Activated CD4-positive, alpha-beta memory T cell treated with anti-CD3 and anti-CD28 coated beads for 36 hours (primary cell): Measurements from ENCODE around the gene ELAVL3. TPM values are rescaled to one million over a fixed set of nuclear protein-coding genes. Genes with fewer than 3 reads are reported as not detected.

ENCODE experiments used
- CTCF ChIA-PET: fragments of 350-600 bp; sonication (Branson Sonifier 250); formaldehyde crosslinking; loops from one replicate; lab custom pipeline; 2021; ENCODE audit warnings: antibody characterized with exemption, inconsistent platforms; lab: Charles Lee
- POLR2A ChIA-PET: fragments of 350-600 bp; sonication (Branson Sonifier 250); formaldehyde crosslinking; loops from one replicate; lab custom pipeline; 2021; ENCODE audit warnings: antibody characterized with exemption; lab: Charles Lee
- DNase-seq: peaks from one replicate; pipeline ENCODE4 v3.0.0-alpha.2; 2020
- H3K27ac Mint-ChIP-seq: one replicate; pipeline ENCODE4 v1.8.0; 2021; ENCODE audit warnings: mixed read lengths
- H3K27me3 Mint-ChIP-seq: one replicate; pipeline ENCODE4 v1.8.0; 2021; ENCODE audit warnings: mixed read lengths
- H3K36me3 Mint-ChIP-seq: one replicate; pipeline ENCODE4 v1.8.0; 2021; ENCODE audit warnings: mixed read lengths
- H3K4me1 Mint-ChIP-seq: one replicate; pipeline ENCODE4 v1.8.0; 2021; ENCODE audit warnings: low read depth, mixed read lengths
- H3K4me3 Mint-ChIP-seq: one replicate; pipeline ENCODE4 v1.8.0; 2021; ENCODE audit warnings: mild to moderate bottlenecking, mixed read lengths
- H3K9me3 Mint-ChIP-seq: one replicate; pipeline ENCODE4 v1.8.0; 2021; ENCODE audit warnings: mixed read lengths
- intact Hi-C: fragments of 100-400 bp; cut with micrococcal nuclease; formaldehyde crosslinking; loops from one replicate; pipeline ENCODE4 v1.15.1; 2023
- total RNA-seq, 2 experiments: library from RNA; stranded (reverse); gene quantifications; one replicate each; pipeline ENCODE4 v1.2.3, GENCODE V29; 2021

ELAVL3 gene
- total RNA-seq: not detected

- intact Hi-C loops: no loop called here
- peaks cover 9% of the 10 kb centered on the region for H3K36me3 Mint-ChIP-seq
- POLR2A ChIA-PET: interaction anchor here (0.8 to 1.3 kb wide), 3 partner anchors 47 to 104 kb away, joined by 3 to 4 read pairs (median 3); no protein-coding TSS in a partner anchor
- H3K4me3 Mint-ChIP-seq: peak within 1 kb of the TSS; percentile 51
- peaks cover 19% of the 10 kb centered on the region for H3K4me1 Mint-ChIP-seq
- no peaks in the 10 kb centered on the region for H3K9me3 Mint-ChIP-seq
- H3K27ac Mint-ChIP-seq: no peak within 1 kb of the TSS
- no peak for DNase-seq
- CTCF ChIA-PET: interaction anchor here (0.6 to 3.4 kb wide), 4 partner anchors 100 to 1481 kb away, joined by 3 to 36 read pairs (median 20); partner anchors contain the start of gene SWSAP1
- H3K27me3 Mint-ChIP-seq: peaks cover 17% of the 10 kb centered on the region
These were observed at the start of gene ELAVL3 for GRCh38 chr19:11480715-11481533. ELAVL3 (minus strand) TSS chr19:11481046; CDS start chr19:11480608, 438 bp downstream.

DNA sequence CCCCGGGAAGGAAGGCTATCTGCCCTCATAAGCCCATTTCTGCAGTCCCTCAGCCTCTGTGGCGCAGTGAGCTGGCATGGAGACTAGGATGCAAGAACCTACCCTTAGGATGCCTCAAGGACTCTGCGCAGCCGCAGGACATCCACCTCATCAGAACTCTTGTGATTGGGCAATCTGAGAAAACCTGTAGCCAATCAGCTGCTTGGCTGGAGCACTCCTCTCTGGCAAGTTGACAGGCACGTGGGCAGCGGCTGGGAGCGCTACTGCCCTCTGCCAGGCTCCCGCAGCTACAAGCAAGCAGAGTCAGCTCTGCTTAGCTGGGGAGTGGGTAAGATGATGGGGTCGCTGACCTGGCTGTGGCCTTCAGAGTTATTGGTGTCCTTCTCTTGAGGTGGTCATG lies 49.6 kb upstream of the ELAVL3 start:
- DNase-seq: peak; percentile 72
- H3K27me3 Mint-ChIP-seq: no peaks in the 10 kb centered on the region
- no peak overlapping the region for H3K27ac Mint-ChIP-seq
- intact Hi-C loops: no loop called here
- ChIA-PET POLR2A (interaction anchor here (0.6 kb wide), 1 partner anchor 316 kb away, joined by 3 read pairs; no protein-coding TSS in a partner anchor), CTCF (interaction anchor here (0.7 kb wide), 1 partner anchor 14 kb away, joined by 3 read pairs; no protein-coding TSS in a partner anchor)
- H3K4me1 Mint-ChIP-seq: peaks cover 20% of the 10 kb centered on the region
- H3K36me3 Mint-ChIP-seq: peaks cover 2% of the 10 kb centered on the region
- H3K9me3 Mint-ChIP-seq: no peaks in the 10 kb centered on the region
- H3K4me3 Mint-ChIP-seq: no peak overlapping the region

GRCh38 chr19:11528551-11529341 lies 47.9 kb upstream of the ELAVL3 start, which contains the start of gene ECSIT:
ECSIT (minus strand) TSS chr19:11529134; CDS start chr19:11519170, 9,964 bp downstream.
- H3K27me3 Mint-ChIP-seq: no peaks in the 10 kb centered on the region
- peaks cover 19% of the 10 kb centered on the region for H3K4me1 Mint-ChIP-seq
- peak within 1 kb of the TSS; percentile 93 for H3K4me3 Mint-ChIP-seq
- CTCF ChIA-PET: interaction anchor here (0.6 to 2.2 kb wide), 4 partner anchors 28 to 148 kb away, joined by 3 to 14 read pairs (median 7); partner anchors contain the start of gene ELOF1
- no peaks in the 10 kb centered on the region for H3K9me3 Mint-ChIP-seq
- POLR2A ChIA-PET: interaction anchor here (0.7 to 1.5 kb wide), 8 partner anchors 10 to 154 kb away, joined by 3 to 6 read pairs (median 3); partner anchors contain the start of gene ELOF1
- H3K36me3 Mint-ChIP-seq: peaks cover 4% of the 10 kb centered on the region
- intact Hi-C loops: loop anchor here (1.0 to 2.0 kb wide), 2 partner anchors 23 to 30 kb away; partner anchors contain the start of genes ELOF1 and ZNF653
- peak; percentile 97 for DNase-seq
- peak within 1 kb of the TSS; percentile 77 for H3K27ac Mint-ChIP-seq

- Mint-ChIP-seq H3K9me3 (no peaks in the 10 kb centered on the region), H3K27ac (no peak overlapping the region), H3K4me1 (no peaks in the 10 kb centered on the region), H3K36me3 (peaks cover 7% of the 10 kb centered on the region), H3K27me3 (no peaks in the 10 kb centered on the region), H3K4me3 (no peak overlapping the region)
- intact Hi-C loops: no loop called here
- ChIA-PET CTCF (no interaction called here), POLR2A (interaction anchor here (1.1 kb wide), 1 partner anchor 10 kb away, joined by 3 read pairs; the partner anchor contains the start of gene ECSIT)
- no peak for DNase-seq
These were observed 38.3 kb upstream of the ELAVL3 start for GRCh38 chr19:11519138-11519537.

DNA sequence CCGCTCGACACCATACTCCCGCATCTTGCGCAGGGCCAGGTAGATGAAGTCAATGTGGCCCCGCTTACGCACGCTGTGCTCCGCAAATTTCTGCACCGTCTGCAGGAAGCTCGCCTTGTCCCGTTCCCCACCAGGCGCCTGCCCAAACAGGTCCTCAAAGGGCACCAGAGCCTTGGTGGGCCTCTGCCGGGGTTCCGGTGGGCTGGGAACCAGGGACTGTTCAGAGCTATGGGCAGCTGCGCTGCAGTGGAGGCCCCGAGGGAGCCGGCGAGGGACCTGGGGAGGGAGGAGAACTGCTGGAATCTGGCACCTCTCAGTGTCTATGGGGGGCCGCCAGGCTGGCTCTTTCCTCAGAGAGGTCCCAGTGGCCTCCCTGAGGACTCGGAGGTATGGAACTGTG lies 33.1 kb upstream of the ELAVL3 start:
- Mint-ChIP-seq H3K4me1 (no peaks in the 10 kb centered on the region), H3K9me3 (no peaks in the 10 kb centered on the region), H3K36me3 (peaks cover 13% of the 10 kb centered on the region), H3K4me3 (no peak overlapping the region), H3K27me3 (no peaks in the 10 kb centered on the region), H3K27ac (no peak overlapping the region)
- CTCF ChIA-PET: no interaction called here
- POLR2A ChIA-PET: no interaction called here
- DNase-seq: no peak
- intact Hi-C loops: no loop called here

DNA sequence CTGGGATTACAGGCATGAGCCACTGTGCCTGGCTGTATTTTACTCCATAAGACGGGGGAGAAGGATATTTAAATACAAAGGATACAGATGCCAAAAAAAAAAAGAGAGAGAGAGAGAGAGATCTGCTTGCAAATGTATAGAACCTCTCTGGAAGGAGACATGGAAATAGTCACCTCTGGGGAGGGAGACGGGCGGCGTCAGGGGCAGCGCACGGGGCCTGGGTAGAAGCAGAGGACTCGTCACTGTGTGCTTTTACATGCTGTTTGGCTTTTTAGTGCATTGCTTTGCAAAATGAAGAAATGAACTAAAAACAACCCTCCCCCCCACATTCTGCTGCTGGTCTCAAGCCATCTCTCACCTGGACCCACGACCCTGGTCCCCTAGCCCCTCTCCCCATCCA lies 29.6 kb upstream of the ELAVL3 start:
- Mint-ChIP-seq H3K36me3 (peaks cover 15% of the 10 kb centered on the region), H3K9me3 (no peaks in the 10 kb centered on the region), H3K4me1 (peaks cover 5% of the 10 kb centered on the region), H3K27me3 (no peaks in the 10 kb centered on the region), H3K27ac (no peak overlapping the region), H3K4me3 (no peak overlapping the region)
- ChIA-PET CTCF (no interaction called here), POLR2A (no interaction called here)
- intact Hi-C loops: no loop called here
- no peak for DNase-seq

DNA sequence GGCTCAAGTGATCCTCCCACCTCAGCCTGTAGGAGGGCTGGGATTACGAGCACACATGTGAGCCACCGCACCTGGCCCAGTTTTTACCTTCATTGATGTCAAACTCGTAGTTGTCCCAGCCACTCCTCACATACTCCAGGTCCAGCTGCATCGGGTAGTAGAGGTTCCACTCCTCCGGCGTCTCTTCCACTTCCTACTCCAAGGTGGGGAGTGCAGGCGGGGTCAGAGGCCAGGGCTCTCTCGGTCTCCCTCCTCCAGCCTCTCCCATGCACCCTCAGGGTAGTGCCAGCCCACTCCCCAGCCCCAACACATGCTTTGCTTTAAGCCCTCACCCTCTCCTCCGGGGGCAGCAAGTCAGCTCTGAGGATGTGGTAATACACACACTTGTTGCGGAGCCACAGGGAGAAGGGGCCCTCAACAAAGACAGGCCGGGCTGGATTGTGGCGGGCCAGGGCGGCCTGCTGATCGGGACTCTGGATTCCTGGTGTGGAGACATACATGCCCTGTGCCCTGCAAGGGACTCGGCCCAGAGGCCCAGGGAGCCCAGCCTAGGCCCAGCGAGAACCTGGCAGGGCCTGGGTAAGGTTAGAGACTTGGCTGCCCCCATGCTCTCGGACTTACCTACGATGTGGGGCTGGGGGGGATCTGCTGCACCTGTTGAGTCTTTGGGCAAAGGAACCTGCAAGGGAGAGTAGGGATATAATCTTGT lies 26.7 kb upstream of the ELAVL3 start:
- H3K4me3 Mint-ChIP-seq: peak overlapping the region; percentile 16
- intact Hi-C loops: no loop called here
- ChIA-PET POLR2A (no interaction called here), CTCF (no interaction called here)
- DNase-seq: no peak
- no peaks in the 10 kb centered on the region for H3K9me3 Mint-ChIP-seq
- H3K27ac Mint-ChIP-seq: no peak overlapping the region
- peaks cover 11% of the 10 kb centered on the region for H3K36me3 Mint-ChIP-seq
- H3K27me3 Mint-ChIP-seq: no peaks in the 10 kb centered on the region
- peaks cover 14% of the 10 kb centered on the region for H3K4me1 Mint-ChIP-seq

GRCh38 chr19:11506967-11507366 lies 26.1 kb upstream of the ELAVL3 start:
- intact Hi-C loops: no loop called here
- H3K27me3 Mint-ChIP-seq: no peaks in the 10 kb centered on the region
- peak overlapping the region; percentile 4 for H3K27ac Mint-ChIP-seq
- ChIA-PET CTCF (interaction anchor here (1.7 kb wide), 1 partner anchor 29 kb away, joined by 7 read pairs; no protein-coding TSS in a partner anchor), POLR2A (no interaction called here)
- no peaks in the 10 kb centered on the region for H3K9me3 Mint-ChIP-seq
- H3K4me3 Mint-ChIP-seq: peak overlapping the region; percentile 83
- H3K36me3 Mint-ChIP-seq: peaks cover 8% of the 10 kb centered on the region
- DNase-seq: no peak
- peaks cover 14% of the 10 kb centered on the region for H3K4me1 Mint-ChIP-seq

DNA sequence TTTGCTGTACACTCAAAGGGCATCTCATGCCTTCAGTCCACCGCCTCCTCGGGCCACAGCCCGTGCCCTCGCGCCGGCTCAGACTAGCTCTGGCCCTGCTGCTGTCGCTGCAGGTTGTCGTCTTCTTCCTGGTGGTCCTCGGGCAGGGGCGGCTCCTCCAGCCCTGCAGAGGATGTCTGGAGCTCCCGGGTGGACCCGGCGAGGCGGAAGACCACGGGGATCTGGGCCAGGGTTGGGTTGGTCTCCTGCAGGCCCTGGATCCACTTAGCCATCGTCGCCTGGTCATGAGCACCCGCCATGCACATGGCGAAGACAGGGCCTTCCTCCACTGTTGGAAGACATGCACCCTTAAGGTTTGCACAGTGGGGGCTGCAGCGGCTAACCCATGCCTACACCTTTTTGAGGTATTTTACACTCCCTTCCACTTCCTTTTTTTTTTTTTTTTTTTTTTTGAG lies 25.3 kb upstream of the ELAVL3 start:
- no peaks in the 10 kb centered on the region for H3K9me3 Mint-ChIP-seq
- H3K27ac Mint-ChIP-seq: peak overlapping the region; percentile 90
- H3K27me3 Mint-ChIP-seq: no peaks in the 10 kb centered on the region
- no peak for DNase-seq
- H3K36me3 Mint-ChIP-seq: peaks cover 5% of the 10 kb centered on the region
- ChIA-PET POLR2A (interaction anchor here (1.0 kb wide), 1 partner anchor 132 kb away, joined by 3 read pairs; the partner anchor contains the start of gene SWSAP1), CTCF (interaction anchor here (0.6 to 1.7 kb wide), 2 partner anchors 30 to 82 kb away, joined by 4 to 7 read pairs; no protein-coding TSS in a partner anchor)
- intact Hi-C loops: no loop called here
- peak overlapping the region; percentile 83 for H3K4me3 Mint-ChIP-seq
- peaks cover 14% of the 10 kb centered on the region for H3K4me1 Mint-ChIP-seq

DNA sequence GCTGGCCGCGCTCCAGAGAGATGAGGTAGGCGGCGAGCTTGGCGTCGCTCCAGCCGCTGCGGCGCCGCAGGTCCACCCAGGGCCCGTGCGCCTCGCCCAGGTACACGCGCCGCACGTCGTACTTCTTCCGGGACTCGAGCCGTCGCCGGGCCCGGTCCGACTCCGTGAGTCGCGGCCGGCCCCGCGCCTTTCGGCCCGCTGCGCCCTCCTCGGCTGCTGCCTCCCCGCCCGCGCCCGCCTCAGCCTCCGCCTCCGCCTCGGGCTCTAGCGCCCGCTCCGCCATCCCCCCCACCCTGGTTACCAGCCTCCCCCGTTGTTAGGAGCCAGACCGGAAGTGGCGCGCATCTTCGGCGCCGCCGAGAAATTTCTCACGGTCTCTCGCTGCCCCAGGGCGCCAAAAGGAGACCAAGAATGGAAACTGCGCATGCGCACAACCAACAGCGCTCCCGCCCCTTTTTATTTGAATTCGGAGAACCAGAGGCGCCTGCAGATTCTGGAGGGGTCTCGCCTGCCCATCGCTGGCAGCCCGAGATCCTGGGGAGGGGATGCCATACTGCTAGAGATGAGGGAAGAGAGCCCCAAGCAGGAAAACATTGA lies 24.8 kb upstream of the ELAVL3 start, which contains the start of gene ZNF653:
Gene ZNF653 (minus strand): TSS at position 336 of the 597 bp plus-strand sequence. CDS start 53 bp downstream, at position 283.
- peak within 1 kb of the TSS; percentile 90 for H3K27ac Mint-ChIP-seq
- ChIA-PET CTCF (interaction anchor here (0.6 to 1.7 kb wide), 2 partner anchors 31 to 83 kb away, joined by 4 to 7 read pairs; no protein-coding TSS in a partner anchor), POLR2A (interaction anchor here (0.5 to 1.0 kb wide), 2 partner anchors 128 to 131 kb away, joined by 3 read pairs; partner anchors contain the start of gene SWSAP1)
- no peaks in the 10 kb centered on the region for H3K27me3 Mint-ChIP-seq
- H3K9me3 Mint-ChIP-seq: no peaks in the 10 kb centered on the region
- H3K4me3 Mint-ChIP-seq: peak within 1 kb of the TSS; percentile 83
- intact Hi-C loops: loop anchor here (1.0 kb wide), 3 partner anchors 24 to 130 kb away; partner anchors contain the start of genes ECSIT and ELOF1
- peaks cover 14% of the 10 kb centered on the region for H3K4me1 Mint-ChIP-seq
- DNase-seq: peak; percentile 97
- H3K36me3 Mint-ChIP-seq: peaks cover 2% of the 10 kb centered on the region
